HepG2 (cell line): Measurements from ENCODE around the gene NKPD1. TPM values are rescaled to one million over a fixed set of nuclear protein-coding genes. Genes with fewer than 3 reads are reported as not detected.

Experiments
- AGO2 ChIP-seq: fragments of 200-400 bp; formaldehyde crosslinking; optimal IDR thresholded peaks from 2 replicates; pipeline ENCODE3; 2017; ENCODE audit warnings: mild to moderate bottlenecking, low read depth, low read length, moderate library complexity
- FIP1L1 ChIP-seq: fragments of 200-400 bp; formaldehyde crosslinking; IDR thresholded peaks from 2 replicates; pipeline ENCODE4 v1.6.1; 2018; ENCODE audit warnings: low read depth, mild to moderate bottlenecking, low read length, moderate library complexity, borderline replicate concordance; ENCODE audit not compliant: insufficient read depth
- HNF4A ChIP-seq: sonication (generic); formaldehyde crosslinking; IDR thresholded peaks from 2 replicates; pipeline ENCODE4 v1.4.0; 2020; ENCODE audit warnings: missing genetic modification reagents
- MYC ChIP-seq: sonication (generic); formaldehyde crosslinking; IDR thresholded peaks from 2 replicates; pipeline ENCODE4 v1.9.0; 2021; ENCODE audit warnings: missing genetic modification reagents, borderline replicate concordance
- SALL1 ChIP-seq: sonication (generic); formaldehyde crosslinking; IDR thresholded peaks from 2 replicates; pipeline ENCODE4 v1.8.0; 2022; ENCODE audit warnings: mild to moderate bottlenecking, missing genetic modification reagents
- ZNF232 ChIP-seq: sonication (generic); formaldehyde crosslinking; IDR thresholded peaks from 2 replicates; pipeline ENCODE4 v1.4.0; 2020; ENCODE audit warnings: missing genetic modification reagents, borderline replicate concordance
- ZNF30 ChIP-seq: sonication (generic); formaldehyde crosslinking; IDR thresholded peaks from 2 replicates; pipeline ENCODE4 v1.5.0; 2020; ENCODE audit warnings: mild to moderate bottlenecking, missing genetic modification reagents
- ZNF557 ChIP-seq: sonication (generic); formaldehyde crosslinking; IDR thresholded peaks from 2 replicates; pipeline ENCODE4 v1.4.0; 2020; ENCODE audit warnings: missing genetic modification reagents
- polyA plus RNA-seq, 8 experiments: library from polyadenylated mRNA; depleted of rRNA in 3 of 8; stranded (reverse) in 7 of 8; unstranded in 1 of 8; fragments of >200 nt; fragmentation: Illumina TruSeq in 4 of 8; extraction: Trizol in 4 of 8; gene quantifications; 2 replicates each; pipeline versions ENCODE4 v1.2.1 to v1.2.3, GENCODE V29; 2011 to 2016; ENCODE audit warnings: low read depth in 4 of 8, missing spikeins in 1 of 8, mixed read lengths in 1 of 8; ENCODE audit not compliant: insufficient read depth in 1 of 8
- total RNA-seq, 5 experiments: library from RNA; depleted of rRNA; stranded (reverse); fragments of >200 nt; fragmentation: Illumina TruSeq; extraction: Trizol; gene quantifications; 2 replicates each; pipeline ENCODE4 v1.2.3, GENCODE V29; 2016; ENCODE audit warnings: low read depth in 1 of 5
- TF ChIP-seq, protein P1 (sequence below): sonication (generic); formaldehyde crosslinking; IDR thresholded peaks from 2 replicates; pipeline ENCODE4 v1.4.0; 2020; ENCODE audit warnings: missing genetic modification reagents
- TF ChIP-seq, protein P2 (sequence below): sonication (generic); formaldehyde crosslinking; IDR thresholded peaks from 2 replicates; pipeline ENCODE4 v1.4.0; 2020; ENCODE audit warnings: missing genetic modification reagents
- TF ChIP-seq, protein P3 (sequence below): sonication (generic); formaldehyde crosslinking; IDR thresholded peaks from 2 replicates; pipeline ENCODE4 v1.4.0; 2020; ENCODE audit warnings: missing genetic modification reagents, borderline replicate concordance
- TF ChIP-seq, protein P4 (sequence below): IDR thresholded peaks from 2 replicates; pipeline ENCODE4 v1.6.1; 2018; ENCODE audit warnings: missing genetic modification reagents, mild to moderate bottlenecking, missing compliant biosample characterization
- TF ChIP-seq, protein P5 (sequence below): sonication (generic); formaldehyde crosslinking; IDR thresholded peaks from 2 replicates; pipeline ENCODE4 v1.5.1; 2020; ENCODE audit warnings: mild to moderate bottlenecking, missing genetic modification reagents, moderate library complexity
- TF ChIP-seq, protein P6 (sequence below): sonication (generic); formaldehyde crosslinking; IDR thresholded peaks from 2 replicates; pipeline ENCODE4 v1.4.0; 2020; ENCODE audit warnings: missing genetic modification reagents, borderline replicate concordance

NKPD1 gene
- total and polyA plus RNA-seq, 2 of the 13 experiments (the other 11 are each of a cell fraction or from before 2014, with no cell fraction given) = 0.03 TPM; not detected in 1

DNA sequence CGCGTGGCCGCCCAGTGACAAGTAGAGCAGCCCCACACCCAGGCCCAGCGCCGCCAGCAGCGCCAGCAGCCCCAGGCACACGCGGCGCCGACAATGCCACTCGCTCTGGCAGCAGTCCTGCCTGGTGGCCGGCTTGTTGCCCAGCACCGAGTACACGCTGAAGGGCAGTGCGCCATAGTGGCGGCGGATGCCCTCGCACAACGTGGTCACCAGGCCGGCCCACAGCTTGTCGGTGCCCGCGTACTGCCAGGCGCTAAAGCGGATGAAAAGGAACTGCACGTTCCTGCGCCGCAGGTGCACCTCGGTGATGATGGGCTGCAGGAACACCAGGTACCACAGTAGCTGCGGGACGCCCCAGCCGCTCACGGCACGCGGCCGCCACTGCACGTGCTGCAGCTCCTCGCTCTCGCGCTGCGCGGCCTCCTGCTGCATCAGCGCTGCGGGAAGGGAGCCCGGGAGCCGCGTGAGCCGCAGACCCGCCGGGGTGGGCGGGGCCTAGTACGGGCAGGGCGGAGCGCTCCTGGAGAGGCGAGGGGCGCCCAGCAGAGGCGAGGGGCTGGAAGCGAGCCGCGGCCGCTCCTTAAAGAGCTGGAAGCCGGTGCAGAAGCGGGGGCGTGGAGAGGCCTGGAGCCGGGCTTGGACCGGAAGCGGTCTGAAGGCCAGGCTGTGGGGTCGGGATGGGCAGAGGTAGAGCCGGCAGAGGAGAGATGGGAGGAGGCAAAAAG, 7.3 kb downstream of the NKPD1 start (continued):
- TF ChIP-seq ZNF30 (CRISPR knock-in tag) = no peak
- TF ChIP-seq, protein P1, sequence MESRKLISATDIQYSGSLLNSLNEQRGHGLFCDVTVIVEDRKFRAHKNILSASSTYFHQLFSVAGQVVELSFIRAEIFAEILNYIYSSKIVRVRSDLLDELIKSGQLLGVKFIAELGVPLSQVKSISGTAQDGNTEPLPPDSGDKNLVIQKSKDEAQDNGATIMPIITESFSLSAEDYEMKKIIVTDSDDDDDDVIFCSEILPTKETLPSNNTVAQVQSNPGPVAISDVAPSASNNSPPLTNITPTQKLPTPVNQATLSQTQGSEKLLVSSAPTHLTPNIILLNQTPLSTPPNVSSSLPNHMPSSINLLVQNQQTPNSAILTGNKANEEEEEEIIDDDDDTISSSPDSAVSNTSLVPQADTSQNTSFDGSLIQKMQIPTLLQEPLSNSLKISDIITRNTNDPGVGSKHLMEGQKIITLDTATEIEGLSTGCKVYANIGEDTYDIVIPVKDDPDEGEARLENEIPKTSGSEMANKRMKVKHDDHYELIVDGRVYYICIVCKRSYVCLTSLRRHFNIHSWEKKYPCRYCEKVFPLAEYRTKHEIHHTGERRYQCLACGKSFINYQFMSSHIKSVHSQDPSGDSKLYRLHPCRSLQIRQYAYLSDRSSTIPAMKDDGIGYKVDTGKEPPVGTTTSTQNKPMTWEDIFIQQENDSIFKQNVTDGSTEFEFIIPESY (CRISPR knock-in tag) = peak; percentile 89
- no peak for TF ChIP-seq ZNF232 (CRISPR knock-in tag)
- TF ChIP-seq, protein P2, sequence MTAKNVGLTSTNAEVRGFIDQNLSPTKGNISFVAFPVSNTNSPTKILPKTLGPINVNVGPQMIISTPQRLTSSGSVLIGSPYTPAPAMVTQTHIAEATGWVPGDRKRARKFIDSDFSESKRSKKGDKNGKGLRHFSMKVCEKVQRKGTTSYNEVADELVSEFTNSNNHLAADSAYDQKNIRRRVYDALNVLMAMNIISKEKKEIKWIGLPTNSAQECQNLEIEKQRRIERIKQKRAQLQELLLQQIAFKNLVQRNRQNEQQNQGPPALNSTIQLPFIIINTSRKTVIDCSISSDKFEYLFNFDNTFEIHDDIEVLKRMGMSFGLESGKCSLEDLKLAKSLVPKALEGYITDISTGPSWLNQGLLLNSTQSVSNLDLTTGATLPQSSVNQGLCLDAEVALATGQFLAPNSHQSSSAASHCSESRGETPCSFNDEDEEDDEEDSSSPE = no peak
- TF ChIP-seq, protein P3, sequence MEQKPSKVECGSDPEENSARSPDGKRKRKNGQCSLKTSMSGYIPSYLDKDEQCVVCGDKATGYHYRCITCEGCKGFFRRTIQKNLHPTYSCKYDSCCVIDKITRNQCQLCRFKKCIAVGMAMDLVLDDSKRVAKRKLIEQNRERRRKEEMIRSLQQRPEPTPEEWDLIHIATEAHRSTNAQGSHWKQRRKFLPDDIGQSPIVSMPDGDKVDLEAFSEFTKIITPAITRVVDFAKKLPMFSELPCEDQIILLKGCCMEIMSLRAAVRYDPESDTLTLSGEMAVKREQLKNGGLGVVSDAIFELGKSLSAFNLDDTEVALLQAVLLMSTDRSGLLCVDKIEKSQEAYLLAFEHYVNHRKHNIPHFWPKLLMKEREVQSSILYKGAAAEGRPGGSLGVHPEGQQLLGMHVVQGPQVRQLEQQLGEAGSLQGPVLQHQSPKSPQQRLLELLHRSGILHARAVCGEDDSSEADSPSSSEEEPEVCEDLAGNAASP (CRISPR knock-in tag) = no peak
- peak; percentile 43; the same call in 1 of the 2 replicates for TF ChIP-seq MYC (CRISPR knock-in tag)
- TF ChIP-seq, protein P4, sequence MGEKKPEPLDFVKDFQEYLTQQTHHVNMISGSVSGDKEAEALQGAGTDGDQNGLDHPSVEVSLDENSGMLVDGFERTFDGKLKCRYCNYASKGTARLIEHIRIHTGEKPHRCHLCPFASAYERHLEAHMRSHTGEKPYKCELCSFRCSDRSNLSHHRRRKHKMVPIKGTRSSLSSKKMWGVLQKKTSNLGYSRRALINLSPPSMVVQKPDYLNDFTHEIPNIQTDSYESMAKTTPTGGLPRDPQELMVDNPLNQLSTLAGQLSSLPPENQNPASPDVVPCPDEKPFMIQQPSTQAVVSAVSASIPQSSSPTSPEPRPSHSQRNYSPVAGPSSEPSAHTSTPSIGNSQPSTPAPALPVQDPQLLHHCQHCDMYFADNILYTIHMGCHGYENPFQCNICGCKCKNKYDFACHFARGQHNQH (CRISPR knock-in tag) = 0 out of 2 replicates have a peak, but pooled peaks have one; percentile 7
- no peak for TF ChIP-seq HNF4A (CRISPR knock-in tag)
- TF ChIP-seq AGO2 = peak; percentile 54
- TF ChIP-seq SALL1 (CRISPR knock-in tag) = no peak
- TF ChIP-seq ZNF557 = no peak
- TF ChIP-seq, protein P5, sequence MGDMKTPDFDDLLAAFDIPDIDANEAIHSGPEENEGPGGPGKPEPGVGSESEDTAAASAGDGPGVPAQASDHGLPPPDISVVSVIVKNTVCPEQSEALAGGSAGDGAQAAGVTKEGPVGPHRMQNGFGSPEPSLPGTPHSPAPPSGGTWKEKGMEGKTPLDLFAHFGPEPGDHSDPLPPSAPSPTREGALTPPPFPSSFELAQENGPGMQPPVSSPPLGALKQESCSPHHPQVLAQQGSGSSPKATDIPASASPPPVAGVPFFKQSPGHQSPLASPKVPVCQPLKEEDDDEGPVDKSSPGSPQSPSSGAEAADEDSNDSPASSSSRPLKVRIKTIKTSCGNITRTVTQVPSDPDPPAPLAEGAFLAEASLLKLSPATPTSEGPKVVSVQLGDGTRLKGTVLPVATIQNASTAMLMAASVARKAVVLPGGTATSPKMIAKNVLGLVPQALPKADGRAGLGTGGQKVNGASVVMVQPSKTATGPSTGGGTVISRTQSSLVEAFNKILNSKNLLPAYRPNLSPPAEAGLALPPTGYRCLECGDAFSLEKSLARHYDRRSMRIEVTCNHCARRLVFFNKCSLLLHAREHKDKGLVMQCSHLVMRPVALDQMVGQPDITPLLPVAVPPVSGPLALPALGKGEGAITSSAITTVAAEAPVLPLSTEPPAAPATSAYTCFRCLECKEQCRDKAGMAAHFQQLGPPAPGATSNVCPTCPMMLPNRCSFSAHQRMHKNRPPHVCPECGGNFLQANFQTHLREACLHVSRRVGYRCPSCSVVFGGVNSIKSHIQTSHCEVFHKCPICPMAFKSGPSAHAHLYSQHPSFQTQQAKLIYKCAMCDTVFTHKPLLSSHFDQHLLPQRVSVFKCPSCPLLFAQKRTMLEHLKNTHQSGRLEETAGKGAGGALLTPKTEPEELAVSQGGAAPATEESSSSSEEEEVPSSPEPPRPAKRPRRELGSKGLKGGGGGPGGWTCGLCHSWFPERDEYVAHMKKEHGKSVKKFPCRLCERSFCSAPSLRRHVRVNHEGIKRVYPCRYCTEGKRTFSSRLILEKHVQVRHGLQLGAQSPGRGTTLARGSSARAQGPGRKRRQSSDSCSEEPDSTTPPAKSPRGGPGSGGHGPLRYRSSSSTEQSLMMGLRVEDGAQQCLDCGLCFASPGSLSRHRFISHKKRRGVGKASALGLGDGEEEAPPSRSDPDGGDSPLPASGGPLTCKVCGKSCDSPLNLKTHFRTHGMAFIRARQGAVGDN (CRISPR knock-in tag) = peak; percentile 54
- TF ChIP-seq, protein P6, sequence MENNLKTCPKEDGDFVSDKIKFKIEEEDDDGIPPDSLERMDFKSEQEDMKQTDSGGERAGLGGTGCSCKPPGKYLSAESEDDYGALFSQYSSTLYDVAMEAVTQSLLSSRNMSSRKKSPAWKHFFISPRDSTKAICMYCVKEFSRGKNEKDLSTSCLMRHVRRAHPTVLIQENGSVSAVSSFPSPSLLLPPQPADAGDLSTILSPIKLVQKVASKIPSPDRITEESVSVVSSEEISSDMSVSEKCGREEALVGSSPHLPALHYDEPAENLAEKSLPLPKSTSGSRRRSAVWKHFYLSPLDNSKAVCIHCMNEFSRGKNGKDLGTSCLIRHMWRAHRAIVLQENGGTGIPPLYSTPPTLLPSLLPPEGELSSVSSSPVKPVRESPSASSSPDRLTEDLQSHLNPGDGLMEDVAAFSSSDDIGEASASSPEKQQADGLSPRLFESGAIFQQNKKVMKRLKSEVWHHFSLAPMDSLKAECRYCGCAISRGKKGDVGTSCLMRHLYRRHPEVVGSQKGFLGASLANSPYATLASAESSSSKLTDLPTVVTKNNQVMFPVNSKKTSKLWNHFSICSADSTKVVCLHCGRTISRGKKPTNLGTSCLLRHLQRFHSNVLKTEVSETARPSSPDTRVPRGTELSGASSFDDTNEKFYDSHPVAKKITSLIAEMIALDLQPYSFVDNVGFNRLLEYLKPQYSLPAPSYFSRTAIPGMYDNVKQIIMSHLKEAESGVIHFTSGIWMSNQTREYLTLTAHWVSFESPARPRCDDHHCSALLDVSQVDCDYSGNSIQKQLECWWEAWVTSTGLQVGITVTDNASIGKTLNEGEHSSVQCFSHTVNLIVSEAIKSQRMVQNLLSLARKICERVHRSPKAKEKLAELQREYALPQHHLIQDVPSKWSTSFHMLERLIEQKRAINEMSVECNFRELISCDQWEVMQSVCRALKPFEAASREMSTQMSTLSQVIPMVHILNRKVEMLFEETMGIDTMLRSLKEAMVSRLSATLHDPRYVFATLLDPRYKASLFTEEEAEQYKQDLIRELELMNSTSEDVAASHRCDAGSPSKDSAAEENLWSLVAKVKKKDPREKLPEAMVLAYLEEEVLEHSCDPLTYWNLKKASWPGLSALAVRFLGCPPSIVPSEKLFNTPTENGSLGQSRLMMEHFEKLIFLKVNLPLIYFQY (CRISPR knock-in tag) = no peak
- no peak for TF ChIP-seq FIP1L1
